Gastroesophageal sphincter (tissue), 4 donors: Measurements from ENCODE around the gene MAGEA8. TPM values are rescaled to one million over a fixed set of nuclear protein-coding genes. Genes with fewer than 3 reads are reported as not detected.
"Not testable (repeated sequence)": the region's sequence is repeated elsewhere in the genome, so short reads cannot be mapped to it uniquely, and the experiment has no call there.

ENCODE experiments used
- ATAC-seq: fragments of 150-250 bp; one replicate; pipeline ENCODE4 v1.9.1; 2016; ENCODE audit warnings: mild to moderate bottlenecking, moderate library complexity
- H3K27ac ChIP-seq, 4 donors: fragments of 200-600 bp; sonication (generic) in 3 of 4; 1 replicate in 3 of 4; 2 replicates in 1 of 4; pipeline ENCODE4 v1.5.1; 2016 to 2019
- H3K27me3 ChIP-seq: fragments of 200-600 bp; sonication (generic); one replicate; pipeline ENCODE4 v1.5.1; 2019
- H3K36me3 ChIP-seq, 2 donors: fragments of 200-600 bp; sonication (generic); one replicate each; pipeline ENCODE4 v1.5.1; 2019; ENCODE audit warnings: control low read depth in 1 of 2
- H3K4me1 ChIP-seq, 3 donors: fragments of 200-600 bp; sonication (generic); 1 replicate in 2 of 3; 2 replicates in 1 of 3; pipeline ENCODE4 v1.5.1; 2016 to 2019; ENCODE audit warnings: control low read depth in 2 of 3
- H3K4me3 ChIP-seq, 2 donors: fragments of 200-600 bp; sonication (generic); one replicate each; pipeline ENCODE4 v1.5.1; 2019; ENCODE audit warnings: mild to moderate bottlenecking in 1 of 2, moderate library complexity in 1 of 2
- H3K9me3 ChIP-seq, 3 donors: fragments of 200-600 bp; sonication (generic); one replicate each; pipeline ENCODE4 v1.5.1; 2017 to 2019; ENCODE audit warnings: control low read depth in 2 of 3
- EP300 ChIP-seq: sonication (generic); formaldehyde crosslinking; IDR thresholded peaks from one replicate; pipeline ENCODE4 v1.6.1; 2017; ENCODE audit warnings: antibody characterized with exemption, mild to moderate bottlenecking
- POLR2A ChIP-seq, 2 donors: fragments of 450-650 bp; IDR thresholded peaks; one replicate each; pipeline ENCODE4 v1.6.1; 2017; ENCODE audit warnings: antibody characterized with exemption in 2 of 2, mild to moderate bottlenecking in 2 of 2, moderate library complexity in 1 of 2
- POLR2AphosphoS5 ChIP-seq: sonication (generic); formaldehyde crosslinking; IDR thresholded peaks from one replicate; pipeline ENCODE4 v1.6.1; 2017; ENCODE audit warnings: antibody characterized with exemption
- WGBS, 2 donors: methylation state at CpG; one replicate each; pipeline ENCODE4 v1.1.5; 2018; ENCODE audit warnings: low coverage in 1 of 2; 5-methylcytosine and 5-hydroxymethylcytosine counted together
- total RNA-seq, 4 donors: library from RNA; depleted of rRNA; stranded (reverse); fragments of >200 nt; gene quantifications; one replicate each; pipeline ENCODE4 v1.1.0, GENCODE V29; 2016
- TF ChIP-seq, protein P1 (sequence below), 4 experiments: fragments of 200-600 bp in 2 of 4; fragments of 450-650 bp in 2 of 4; sonication (generic) in 1 of 4; IDR thresholded peaks; one replicate each; pipeline ENCODE4 v1.5.1; 2017 to 2019; ENCODE audit warnings: antibody characterized with exemption in 4 of 4, mild to moderate bottlenecking in 2 of 4, moderate library complexity in 2 of 4

Gene MAGEA8
- total RNA-seq, 4 donors from 2014 or later: not detected

DNA sequence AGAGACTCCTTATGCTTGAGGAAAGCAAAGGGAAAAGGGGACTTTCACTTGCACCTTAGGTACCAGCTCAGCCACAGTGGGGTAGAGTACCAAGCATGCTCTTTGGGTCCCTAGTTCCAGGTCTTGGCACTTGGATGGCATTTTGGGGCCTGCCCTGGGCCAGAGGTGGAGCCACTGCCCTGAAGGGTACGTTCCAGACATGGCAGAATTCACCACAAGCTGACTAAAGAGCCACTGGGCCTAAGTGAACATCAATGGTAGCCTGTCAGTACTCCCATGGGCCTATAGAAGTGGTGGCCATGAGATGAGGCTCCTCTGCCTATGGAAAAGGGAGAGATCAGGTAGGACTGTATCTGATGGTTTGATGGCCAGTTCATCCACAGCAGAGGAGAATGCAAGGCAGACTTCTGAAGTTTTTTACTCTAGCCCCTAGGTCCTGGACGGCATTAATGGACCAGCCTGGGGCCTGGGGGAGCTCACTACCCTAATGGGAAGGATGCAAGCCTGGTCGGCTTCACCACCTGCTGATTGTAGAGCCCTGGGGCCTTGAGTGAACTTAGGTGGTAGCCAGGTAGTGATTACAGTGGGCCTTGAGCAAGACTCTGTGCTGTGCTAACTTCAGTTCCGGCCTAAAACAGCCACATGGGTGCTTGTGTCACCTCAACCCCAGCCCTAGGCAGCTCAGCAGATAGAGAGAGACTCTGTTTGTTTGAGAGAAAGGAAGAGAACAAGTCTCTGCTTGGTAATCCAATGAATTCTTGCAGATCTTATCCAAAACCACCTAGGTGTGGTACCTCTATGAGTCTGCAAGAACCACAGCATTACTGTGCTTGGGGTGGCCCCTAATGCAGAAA is 28.6 kb downstream of the MAGEA8 start:
- TF ChIP-seq POLR2A (IDR thresholded peaks at IDR 0.05): no peak
- TF ChIP-seq EP300: no peak
- TF ChIP-seq, protein P1, sequence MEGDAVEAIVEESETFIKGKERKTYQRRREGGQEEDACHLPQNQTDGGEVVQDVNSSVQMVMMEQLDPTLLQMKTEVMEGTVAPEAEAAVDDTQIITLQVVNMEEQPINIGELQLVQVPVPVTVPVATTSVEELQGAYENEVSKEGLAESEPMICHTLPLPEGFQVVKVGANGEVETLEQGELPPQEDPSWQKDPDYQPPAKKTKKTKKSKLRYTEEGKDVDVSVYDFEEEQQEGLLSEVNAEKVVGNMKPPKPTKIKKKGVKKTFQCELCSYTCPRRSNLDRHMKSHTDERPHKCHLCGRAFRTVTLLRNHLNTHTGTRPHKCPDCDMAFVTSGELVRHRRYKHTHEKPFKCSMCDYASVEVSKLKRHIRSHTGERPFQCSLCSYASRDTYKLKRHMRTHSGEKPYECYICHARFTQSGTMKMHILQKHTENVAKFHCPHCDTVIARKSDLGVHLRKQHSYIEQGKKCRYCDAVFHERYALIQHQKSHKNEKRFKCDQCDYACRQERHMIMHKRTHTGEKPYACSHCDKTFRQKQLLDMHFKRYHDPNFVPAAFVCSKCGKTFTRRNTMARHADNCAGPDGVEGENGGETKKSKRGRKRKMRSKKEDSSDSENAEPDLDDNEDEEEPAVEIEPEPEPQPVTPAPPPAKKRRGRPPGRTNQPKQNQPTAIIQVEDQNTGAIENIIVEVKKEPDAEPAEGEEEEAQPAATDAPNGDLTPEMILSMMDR (IDR thresholded peaks at IDR 0.05): no peak
- no peak for TF ChIP-seq POLR2AphosphoS5
- Histone ChIP-seq H3K4me3 (no peak overlapping the region), H3K27ac (no peak overlapping the region), H3K36me3 (no peaks in the 10 kb centered on the region), H3K27me3 (no peaks in the 10 kb centered on the region), H3K4me1 (no peaks in the 10 kb centered on the region), H3K9me3 (no peaks in the 10 kb centered on the region)
- WGBS, 2 donors: no CpG with 5 or more reads among the region's 4 CpGs
- no peak for ATAC-seq

- Histone ChIP-seq H3K27ac (no peak overlapping the region), H3K4me1 (no peaks in the 10 kb centered on the region), H3K36me3 (no peaks in the 10 kb centered on the region), H3K27me3 (no peaks in the 10 kb centered on the region), H3K9me3 (no peaks in the 10 kb centered on the region), H3K4me3 (no peak overlapping the region)
- ATAC-seq: no peak
- TF ChIP-seq, protein P1 (IDR thresholded peaks at IDR 0.05): no peak
- no peak for TF ChIP-seq EP300
- no peak for TF ChIP-seq POLR2A (IDR thresholded peaks at IDR 0.05)
- no peak for TF ChIP-seq POLR2AphosphoS5
- WGBS, 2 donors: 90 to 96% methylated on average over 4 to 7 of the region's 9 CpGs
Measured at GRCh38 chrX:149910178-149910695, 29.3 kb downstream of the MAGEA8 start.

GRCh38 chrX:149916745-149917392 is 35.9 kb downstream of the MAGEA8 start:
- Histone ChIP-seq H3K9me3 (no peaks in the 10 kb centered on the region), H3K36me3 (no peaks in the 10 kb centered on the region), H3K4me1 (no peaks in the 10 kb centered on the region), H3K27me3 (no peaks in the 10 kb centered on the region), H3K27ac (no peak overlapping the region), H3K4me3 (no peak overlapping the region)
- ATAC-seq: no peak
- TF ChIP-seq POLR2AphosphoS5: no peak
- TF ChIP-seq, protein P1 (IDR thresholded peaks at IDR 0.05): no peak
- no peak for TF ChIP-seq EP300
- TF ChIP-seq POLR2A (IDR thresholded peaks at IDR 0.05): no peak
- 57 to 62% methylated on average over 2 of the region's 3 CpGs for WGBS, 2 donors

GRCh38 chrX:149923836-149924235 is 42.9 kb downstream of the MAGEA8 start:
- H3K27me3 ChIP-seq, ATAC-seq, H3K9me3 ChIP-seq, H3K4me1 ChIP-seq, H3K4me3 ChIP-seq, H3K27ac ChIP-seq, H3K36me3 ChIP-seq: not testable (repeated sequence)
- no CpG with 5 or more reads among the region's 4 CpGs for WGBS, 2 donors

GRCh38 chrX:149924434-149924833 is 43.5 kb downstream of the MAGEA8 start:
- H3K27me3 ChIP-seq, H3K27ac ChIP-seq, H3K36me3 ChIP-seq, H3K9me3 ChIP-seq, H3K4me1 ChIP-seq, H3K4me3 ChIP-seq, ATAC-seq: not testable (repeated sequence)
- no CpG with 5 or more reads among the region's 5 CpGs for WGBS, 2 donors

GRCh38 chrX:149927245-149927963 is 46.4 kb downstream of the MAGEA8 start:
- not testable (repeated sequence) for H3K27me3 ChIP-seq, H3K36me3 ChIP-seq, ATAC-seq, H3K4me1 ChIP-seq, H3K4me3 ChIP-seq, H3K9me3 ChIP-seq, H3K27ac ChIP-seq
- WGBS, 2 donors: no CpG with 5 or more reads among the region's 8 CpGs

- ATAC-seq, H3K9me3 ChIP-seq, H3K4me1 ChIP-seq, H3K4me3 ChIP-seq, H3K36me3 ChIP-seq, H3K27ac ChIP-seq, H3K27me3 ChIP-seq: not testable (repeated sequence)
- no CpG with 5 or more reads among the region's 1 CpG for WGBS, 2 donors
Measured at GRCh38 chrX:149927964-149928258, 46.9 kb downstream of the MAGEA8 start.

- not testable (repeated sequence) for H3K27me3 ChIP-seq, H3K4me1 ChIP-seq, H3K9me3 ChIP-seq, H3K27ac ChIP-seq, H3K36me3 ChIP-seq, ATAC-seq, H3K4me3 ChIP-seq
- no CpG with 5 or more reads among the region's 1 CpG for WGBS, 2 donors
Measured at GRCh38 chrX:149928635-149929034, 47.7 kb downstream of the MAGEA8 start.

GRCh38 chrX:149929400-149929799 is 48.4 kb downstream of the MAGEA8 start, which contains the start of gene HSFX4:
TSS of gene HSFX4 (plus strand) at chrX:149929573. CDS start at chrX:149929645, 72 bp downstream.
- H3K27ac ChIP-seq, H3K27me3 ChIP-seq, ATAC-seq, H3K4me1 ChIP-seq, H3K4me3 ChIP-seq, H3K9me3 ChIP-seq: not testable (repeated sequence)
- H3K36me3 ChIP-seq: peaks cover 0 to 15% of the 10 kb centered on the region in 2 donors
- WGBS, 2 donors: no CpG with 5 or more reads among the region's 7 CpGs
